RPMI7951 (cell line): ENCODE measurements around the gene KIF12. TPM values are rescaled to one million over a fixed set of nuclear protein-coding genes. Genes with fewer than 3 reads are reported as not detected.

Experiments used
- DNase-seq: peaks from one replicate; pipeline ENCODE4 v3.0.0-alpha.2; 2012; ENCODE audit warnings: low read depth
- total RNA-seq: library from RNA; depleted of rRNA; stranded (reverse); fragments of >200 nt; shearing (Covaris generic); gene quantifications from 2 replicates; pipeline ENCODE4 v1.2.3, GENCODE V29; 2014

Gene KIF12
- total RNA-seq, 1 experiment from 2014 or later = 0.36 TPM

DNA sequence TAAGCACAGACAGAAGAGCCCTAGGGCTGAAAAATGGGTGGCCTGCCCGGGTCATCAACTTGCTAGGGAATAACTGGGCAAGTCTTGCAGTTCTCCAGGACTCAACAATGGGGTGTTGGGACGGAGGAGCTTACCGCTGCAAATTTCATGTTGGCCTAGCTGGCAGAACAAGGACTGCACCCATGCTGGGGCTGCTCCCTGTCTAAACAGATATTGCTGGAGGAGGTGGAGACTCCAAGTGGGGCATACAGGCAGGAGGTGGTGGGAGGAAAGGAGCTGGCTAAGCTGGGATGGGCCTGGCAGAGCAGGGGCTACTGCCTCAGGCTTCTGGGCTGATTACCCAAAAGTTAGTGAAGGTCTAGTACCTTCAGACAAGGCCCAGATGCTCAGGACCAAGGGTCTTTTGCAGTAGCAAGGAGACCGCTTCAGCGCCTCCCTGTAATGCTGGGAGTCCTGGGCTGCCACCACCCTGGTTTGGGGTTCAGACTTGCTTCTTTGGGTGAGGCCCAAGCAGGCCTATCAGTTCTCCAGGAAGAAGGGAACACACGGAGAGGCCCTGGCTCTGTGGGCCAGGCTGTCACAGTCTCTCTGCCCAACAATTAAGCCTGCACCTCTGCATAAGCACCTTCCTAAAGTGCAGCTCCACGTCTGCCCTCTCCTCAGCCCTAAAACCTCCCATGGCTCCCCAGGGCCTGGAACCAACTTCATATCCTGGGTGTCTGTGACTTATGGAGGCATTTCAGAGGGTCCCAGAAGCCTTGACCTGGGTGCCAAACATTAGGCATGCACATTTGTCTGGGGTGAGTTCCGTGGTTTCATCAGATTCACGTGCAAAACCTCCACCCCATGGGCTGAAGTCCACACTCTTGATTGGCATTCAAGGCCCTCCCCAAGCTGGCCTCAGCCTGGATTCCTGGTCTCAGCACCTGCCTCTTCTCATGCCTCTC is 24.2 kb upstream of the KIF12 start:
- no peak for DNase-seq

DNA sequence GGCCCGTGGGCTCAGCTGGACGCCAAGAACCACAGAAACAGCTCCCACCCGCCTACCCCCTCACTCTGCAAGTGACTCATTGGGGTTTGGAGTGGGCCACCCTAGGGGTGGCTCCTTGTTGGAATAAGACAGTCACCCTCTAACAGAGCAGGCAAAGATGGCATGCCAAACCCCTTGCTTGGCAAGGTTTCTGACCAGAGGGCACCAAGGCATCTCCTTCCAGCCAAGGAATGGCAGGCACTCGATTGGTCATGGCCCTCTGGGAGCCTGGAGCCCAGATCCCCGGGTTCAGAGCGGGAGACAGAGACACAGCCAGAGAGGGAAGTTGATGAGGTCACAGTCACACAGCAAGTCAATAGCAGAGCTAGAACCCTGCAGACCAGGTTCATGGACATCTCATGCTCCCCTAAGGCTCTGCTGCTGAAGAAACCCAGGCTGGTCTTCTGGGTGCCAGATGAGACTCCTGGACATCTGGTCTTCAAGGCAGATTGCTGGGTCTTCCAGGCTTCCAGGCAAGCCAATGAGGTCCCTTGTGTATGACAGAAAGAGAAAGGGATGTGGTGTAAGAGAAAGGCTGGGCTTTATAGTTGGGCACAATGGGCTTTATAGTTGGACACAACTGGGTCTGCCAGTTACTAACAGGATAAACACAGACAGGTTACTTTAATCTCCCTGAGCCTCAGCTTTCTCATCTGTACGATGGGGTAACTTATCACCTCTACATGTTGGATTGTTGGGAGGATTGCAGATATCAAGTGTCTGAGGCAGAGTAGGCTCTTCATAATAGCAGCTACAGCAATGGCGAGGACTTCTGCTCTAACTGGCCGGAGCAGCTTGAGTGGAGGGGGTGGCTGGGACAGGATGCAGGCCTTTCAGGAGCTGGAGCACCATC is 23.3 kb upstream of the KIF12 start:
- DNase-seq = peak; percentile 10

DNA sequence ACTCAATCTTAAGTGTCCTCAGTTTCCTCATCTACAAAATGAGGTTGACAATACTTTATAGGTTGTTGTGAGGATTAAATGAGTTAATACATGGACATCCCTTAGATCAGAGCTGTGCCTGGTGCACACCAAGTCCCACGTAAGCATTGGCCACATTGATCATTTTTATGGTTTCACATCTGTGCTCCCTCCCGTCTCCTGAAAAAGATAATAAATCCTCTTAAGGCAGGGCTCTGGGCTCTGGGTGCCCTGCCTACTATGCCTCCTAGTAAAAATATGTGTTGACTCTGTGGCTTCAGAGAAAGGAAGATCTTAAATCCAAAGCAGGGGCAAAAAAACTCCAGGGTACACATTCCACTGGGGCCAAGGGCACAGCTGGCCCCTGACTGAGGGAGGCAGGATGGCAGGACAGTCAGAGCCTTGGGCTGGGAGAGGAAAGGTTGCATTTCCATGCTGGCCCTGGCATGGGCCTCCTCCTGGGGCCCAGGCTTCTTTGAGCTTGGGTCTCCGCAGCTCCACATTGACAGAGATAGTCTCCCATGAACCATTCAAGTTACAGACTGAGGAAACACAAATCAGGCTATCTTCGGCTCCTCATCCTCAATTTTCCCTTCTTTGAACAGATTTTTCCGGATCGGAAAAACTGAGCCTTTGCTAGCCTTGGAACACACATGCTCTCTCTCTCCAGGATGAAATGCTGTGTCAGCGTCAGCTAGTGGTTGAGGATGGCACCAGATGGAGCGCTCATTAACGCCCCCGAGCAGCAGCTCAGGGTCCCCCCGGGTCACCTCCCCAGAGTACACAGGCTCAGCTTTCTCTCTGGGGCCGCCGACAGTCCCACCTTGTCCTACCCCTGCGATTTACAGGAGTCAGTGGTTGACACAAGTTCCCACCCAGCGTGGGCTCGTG is 22.4 kb upstream of the KIF12 start:
- no peak for DNase-seq

DNA sequence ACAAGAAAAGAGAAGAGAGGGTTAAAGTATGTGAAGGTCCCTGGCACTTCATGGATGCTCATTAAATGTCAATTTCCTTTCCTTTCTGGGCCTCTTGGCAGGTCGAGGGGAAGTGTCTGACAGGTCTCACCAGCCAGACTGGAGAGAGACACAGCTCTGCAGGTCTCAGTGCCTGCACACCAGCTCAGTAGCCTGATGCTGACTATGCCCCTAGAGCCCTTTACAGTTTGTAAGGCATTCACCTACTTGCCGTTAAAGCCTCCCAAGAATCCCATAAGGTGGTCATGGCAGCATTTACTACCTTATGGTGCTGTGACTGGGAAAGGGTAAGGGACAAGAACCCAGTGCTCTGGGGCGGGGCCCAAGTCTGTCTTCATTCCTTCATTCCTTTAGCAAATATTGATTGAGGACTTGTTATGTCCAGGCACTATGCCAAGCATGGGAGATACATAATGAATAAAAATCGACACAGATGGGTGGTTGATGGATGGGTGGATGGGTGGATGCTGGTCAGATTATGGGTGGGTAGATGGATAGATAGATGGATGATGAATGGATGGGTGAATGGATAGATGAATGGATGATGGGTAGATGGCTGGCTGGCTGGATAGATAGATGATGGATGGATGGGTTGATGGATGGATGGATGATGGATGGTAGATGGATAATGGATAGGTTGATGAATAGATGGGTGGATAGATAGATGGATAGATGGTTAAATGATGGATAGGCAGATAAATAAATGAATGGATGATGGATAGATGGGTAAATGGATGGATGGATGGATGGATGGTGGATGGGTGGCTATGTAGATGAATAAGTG is 21.3 kb upstream of the KIF12 start:
- no peak for DNase-seq

DNA sequence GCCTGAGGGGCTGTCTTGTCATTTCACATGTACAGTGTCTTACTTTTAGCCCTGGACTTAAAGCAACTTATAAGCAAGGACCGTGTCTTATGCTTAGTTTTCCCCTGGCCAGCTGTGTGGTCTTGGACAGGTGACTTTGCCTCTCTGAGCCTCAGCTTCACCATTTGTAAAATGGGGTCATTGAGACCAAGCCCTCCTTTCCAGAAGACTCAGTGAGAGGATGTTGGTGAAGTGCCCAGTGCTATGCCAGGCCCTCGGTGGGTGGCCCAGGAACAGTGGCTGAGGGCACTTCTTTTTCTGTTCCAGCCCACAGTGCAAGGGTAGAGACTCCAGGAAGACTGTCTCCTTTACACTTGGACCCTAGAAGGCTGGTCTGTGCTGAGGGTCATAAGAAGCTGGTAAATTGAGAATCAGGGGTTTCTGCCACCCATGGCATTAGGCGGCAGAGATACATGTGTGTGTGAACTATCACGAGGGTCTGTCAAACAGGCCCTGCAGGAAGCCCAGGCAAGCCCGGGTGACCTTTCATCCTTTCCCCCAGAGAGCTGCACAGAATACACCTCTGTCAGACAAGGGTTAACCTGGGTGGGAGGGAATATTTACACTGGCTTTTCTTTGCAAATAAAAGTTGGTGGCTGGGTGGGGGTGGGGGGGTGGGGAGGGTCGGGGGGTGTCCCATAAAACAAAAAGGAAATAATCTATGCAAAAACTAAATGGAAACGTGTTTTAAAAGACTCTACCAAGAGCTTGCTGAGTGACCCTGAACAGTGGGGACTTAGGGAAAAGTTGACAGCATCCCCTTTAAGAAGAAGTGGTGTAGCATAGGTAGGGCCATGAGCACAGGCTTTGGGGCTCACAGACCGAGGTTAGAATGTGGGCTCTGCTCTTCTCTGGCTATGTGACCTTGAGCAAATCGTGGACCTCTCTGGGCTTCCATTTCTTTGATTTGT is 20.4 kb upstream of the KIF12 start:
- no peak for DNase-seq

DNA sequence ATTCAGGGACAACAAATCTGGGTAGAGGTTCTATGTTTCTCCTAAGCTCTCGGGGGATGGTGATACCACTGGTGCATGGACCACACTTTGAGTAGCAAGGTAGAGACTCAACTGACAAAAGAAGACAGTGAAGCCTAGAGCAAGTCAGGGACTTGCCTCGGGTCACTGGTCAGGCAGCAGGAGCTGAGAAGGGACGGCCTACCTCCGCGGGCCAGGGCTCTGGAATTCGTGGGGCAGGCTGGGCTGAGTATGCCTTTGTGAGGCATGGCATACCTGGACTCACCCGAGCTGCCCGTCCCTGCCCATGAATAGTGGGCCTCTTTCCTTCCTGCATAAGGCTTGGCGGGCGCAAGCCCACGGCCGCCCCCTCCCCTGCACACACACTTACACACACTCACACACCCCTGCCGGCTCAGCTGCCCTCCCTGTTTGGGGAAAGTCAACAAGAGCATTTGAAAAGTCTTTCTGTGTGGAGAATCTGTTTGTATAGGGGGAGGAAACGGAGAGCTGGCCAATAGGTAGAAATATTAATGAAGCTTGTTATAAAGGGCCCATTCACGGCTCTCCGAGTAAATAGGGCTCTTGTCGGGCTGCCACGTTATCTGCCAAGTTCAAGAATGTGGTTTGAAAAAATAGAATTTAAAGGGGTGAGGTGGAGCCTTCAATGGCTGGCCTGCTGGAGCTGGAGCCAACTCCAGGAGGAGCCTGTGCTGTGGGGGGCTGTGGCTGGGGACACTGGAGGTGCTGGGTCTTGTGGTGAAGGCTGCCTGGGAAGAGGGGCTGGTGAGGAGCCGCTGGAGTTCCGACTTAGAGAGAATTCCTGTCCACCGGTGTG is 19.1 kb upstream of the KIF12 start:
- DNase-seq = peak; percentile 14

DNA sequence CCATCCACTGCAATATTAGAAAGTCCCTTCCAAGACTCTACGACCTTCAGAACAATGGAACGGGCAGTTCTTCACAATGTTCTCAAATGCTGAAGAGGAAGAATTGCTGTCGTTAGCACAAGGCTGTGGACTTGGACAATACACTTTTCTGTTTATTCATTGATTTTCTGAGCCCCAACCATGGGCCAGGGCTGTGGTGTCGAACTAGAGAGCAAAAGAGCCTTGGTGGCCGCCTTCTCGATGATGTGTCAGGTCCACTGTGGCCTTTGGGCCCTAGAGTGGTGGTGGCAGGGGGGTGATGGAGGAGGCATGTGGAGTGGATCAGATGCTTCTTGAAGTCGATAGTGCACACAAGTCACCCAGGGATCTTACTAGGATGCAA is 18.5 kb upstream of the KIF12 start:
- DNase-seq = no peak

DNA sequence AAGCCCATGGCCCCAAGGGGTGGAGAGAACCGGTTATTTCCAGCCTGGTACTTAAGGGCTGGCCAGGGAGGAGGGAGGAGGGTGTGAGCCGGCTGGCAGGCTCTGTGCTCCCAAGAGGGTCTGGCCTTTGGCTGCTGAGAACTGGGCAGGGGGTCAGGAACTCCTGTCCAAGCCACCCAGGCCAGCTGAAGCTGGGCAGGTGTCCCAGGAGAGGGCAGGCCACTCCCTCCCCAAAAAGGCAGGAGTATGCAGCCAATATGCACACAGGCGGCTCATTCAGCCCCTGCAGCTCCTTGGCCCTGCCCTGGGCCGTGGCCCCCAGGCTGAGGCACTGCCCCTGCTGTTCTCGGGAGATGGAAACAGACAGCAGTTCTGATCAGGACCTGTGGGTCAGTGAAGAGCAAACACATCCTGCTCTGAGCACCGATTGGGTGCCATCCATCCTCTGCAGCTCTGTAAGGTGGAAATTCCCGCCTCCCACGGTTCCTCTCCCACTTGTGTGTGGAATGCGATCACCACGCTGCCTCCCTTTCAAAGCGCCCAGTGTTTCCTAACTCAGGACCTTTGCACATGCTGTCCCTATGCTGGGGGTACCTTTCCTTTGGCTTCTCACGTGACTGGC is 17.1 kb upstream of the KIF12 start:
- DNase-seq = no peak

DNA sequence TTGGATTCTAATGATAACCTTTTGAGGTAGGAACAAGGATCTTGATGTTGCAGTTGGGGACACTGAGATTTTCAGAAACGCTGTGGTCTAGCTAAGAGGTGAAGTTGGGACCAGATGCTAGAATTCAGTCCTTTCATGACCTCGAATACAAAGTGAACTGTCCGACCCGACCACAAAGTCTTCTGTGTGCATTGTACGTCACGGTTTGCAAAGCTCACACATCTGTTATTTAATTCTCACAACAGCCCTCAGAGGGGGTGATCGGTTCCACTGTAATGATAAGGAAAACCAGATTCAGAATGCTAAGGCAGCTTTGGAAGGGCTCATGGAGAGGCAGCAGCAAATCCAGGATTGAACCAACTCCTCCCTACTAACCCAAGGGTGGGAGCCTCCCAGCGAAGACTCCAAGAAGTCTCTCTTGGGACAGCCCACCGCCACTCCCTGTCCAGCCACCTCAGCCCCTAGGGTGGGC is 16.6 kb upstream of the KIF12 start:
- no peak for DNase-seq

DNA sequence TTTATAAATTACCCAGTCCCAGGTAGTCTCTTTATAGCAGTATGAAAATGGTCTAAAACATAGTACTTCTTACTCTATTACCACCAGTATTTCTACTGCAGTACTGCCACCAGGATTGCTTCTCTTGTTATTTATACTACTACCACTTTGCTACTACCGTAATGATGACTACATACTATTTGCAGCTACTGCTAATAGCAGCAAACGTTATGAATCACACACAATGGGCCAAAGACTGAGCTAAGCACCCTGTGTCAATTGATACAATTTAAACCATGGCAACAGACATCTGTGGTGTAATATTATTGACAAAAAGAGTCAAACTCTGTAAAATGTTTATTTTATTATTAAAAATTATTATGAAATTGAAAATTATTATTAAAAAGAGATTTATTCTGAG is 15.3 kb upstream of the KIF12 start:
- DNase-seq = no peak

DNA sequence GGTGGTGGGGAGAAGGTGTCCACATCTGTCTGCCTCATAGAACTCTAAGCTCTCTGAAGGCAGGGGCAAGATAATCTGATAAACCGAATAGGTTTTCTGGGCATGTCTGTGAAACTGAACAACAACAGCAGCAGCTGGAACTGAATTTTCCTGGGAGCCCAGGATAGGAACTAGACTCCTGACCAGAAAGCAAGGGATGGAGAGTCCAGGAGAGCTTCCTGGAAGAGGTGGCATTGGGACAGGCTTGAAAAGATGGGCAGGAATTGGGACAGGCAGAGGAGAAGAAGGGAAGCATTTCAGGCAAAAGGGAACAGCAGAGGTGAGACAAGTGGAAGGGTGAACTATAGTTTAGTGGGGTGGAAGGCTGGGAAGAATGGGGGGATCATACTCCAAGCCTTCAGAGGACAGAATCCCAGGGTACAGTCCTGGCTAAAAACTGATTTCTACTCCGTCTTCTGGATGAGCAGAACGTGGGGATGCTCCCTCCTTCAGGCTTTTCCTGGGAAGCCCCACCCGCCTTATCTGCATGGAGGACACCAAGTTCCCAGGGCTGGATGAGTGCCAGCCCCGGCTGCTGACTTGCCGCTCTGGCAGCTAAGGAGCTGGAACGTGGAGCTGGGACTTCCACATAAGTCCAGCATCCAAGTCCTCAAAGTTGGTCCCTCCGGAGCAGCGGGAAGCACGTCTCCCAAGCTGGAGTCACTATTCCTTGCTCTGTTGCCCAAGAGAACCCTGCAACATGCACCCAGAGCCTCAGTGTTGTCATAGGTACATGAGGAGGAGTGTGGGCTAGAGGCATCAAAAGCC is 13.9 kb upstream of the KIF12 start:
- DNase-seq = peak; percentile 71

DNA sequence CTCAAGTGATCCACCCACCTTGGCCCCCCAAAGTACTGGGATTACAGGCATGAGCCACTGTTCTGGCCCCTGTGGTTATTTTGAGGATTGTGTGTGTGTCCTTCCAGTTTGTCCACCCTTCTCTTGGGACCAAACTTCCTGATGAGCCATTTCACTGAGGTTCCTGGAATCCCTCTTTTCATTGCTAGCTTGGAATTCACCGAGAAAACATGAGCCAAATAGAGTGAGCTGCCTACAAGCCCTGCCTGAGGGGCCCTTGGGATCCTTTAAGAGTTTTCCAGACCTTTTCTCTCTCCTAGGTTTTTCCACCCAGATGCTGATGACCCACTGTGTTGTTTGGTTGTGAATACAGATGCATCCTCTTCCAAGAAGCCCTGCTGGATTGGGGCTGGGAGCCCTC is 13.2 kb upstream of the KIF12 start:
- DNase-seq = no peak

DNA sequence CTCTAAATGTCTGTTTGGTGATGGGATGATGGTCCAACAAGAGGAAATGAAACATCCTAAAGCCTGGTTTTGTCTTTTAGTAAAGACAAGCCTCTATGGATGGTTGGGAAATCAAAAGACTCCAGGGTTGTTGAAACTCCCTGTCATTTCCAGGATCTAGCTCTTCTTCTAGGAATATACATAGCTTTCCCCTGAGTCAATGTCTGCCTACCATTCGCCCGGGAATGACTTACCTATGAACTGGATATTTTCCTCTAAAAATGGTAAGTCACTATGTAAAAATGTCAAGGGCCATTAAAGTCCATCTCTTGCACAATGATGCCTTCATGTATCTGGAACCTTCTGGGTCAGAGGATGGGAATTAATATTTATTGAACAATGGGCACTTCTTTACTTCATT is 11.1 kb upstream of the KIF12 start:
- DNase-seq = peak; percentile 55

DNA sequence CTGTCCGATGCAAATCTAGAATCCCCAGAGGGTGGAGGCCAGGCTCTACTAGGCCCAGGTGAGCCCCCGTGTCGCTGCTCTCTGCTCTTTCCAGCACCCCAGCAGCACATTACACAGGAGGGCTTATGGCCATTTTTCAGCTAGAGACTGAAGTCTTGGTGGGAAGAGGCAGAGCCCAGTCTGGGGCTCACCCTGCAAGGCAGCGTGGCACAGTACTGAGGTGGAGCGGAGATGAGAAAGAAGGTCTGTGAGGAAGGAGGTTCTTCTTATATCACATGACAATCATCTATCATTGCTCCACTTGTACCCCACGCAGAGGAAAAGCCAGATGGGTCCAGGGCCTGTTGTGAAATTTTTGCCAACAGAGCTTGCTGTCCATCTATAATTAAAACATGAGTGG is 10.0 kb upstream of the KIF12 start:
- DNase-seq = no peak

DNA sequence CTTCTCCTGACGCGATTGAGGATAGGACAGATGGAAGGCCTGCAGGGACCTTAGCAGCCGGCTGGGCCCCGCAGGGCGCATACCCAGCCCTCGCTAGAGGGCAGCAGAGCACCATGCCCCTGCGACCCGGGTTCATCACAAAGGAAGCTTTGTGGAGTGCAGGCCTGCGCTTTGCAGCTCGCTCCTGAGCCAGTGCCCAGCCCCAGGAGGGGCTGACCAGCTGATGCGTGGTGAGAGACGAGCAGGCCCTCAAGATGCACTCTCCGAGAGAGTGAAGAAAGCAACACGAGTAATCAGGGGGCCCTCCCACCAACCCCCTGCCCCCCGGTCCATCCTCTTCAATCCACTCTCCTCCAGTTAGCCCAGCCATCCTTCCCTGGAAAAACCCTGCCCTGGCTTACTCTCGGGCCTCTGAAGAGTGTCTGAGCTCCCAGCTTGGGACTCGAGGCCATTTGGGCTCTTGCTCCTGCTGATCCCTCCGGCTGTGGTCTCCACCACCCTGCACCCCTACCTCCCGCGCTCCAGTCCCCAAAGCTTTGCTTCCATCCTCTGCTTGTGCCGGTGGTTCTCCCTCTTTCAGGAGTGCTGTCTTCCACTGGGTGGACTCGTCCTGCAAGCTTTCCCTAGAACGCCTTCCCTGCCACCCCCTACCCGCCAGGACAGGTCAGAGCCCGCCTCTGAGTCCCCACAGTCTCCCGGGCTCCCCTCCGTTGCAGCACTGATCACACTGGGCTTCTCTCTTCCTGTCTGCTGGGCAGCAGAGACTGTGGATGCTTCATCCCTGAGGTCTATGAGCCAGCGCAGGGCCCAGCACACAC is 9.1 kb upstream of the KIF12 start:
- peak; percentile 65 for DNase-seq

DNA sequence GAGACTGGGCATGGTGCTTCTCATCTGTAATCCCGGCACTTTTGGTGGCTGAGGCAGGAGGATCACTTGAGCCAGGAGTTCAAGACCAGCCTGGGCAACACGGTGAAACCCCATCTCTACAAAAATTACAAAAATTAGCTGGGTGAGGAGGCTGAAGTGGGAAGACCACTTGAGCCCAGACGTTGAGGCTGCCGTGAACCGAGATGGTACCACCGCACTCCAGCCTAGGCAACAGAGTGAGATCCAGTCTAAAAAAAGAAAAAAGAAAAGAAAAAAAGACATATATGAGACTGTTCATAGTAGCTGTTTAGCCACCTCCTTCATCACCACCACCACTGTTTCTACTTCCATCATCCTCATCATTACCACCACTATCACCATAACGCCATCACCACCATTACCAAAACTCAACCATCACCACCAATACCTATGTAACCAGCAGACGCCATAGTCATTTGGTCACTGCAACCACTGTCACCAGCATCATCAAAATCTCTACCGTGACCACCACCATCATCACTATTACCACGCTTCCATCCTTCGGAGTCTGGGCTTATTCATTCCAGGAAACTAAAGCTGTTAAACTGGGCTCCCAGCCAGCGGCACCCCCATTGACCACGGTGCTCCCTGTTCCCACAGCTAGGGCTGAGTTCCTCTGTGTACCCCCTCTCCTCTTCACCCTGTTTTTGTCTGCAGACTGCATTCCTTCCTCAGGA is 8.4 kb upstream of the KIF12 start:
- DNase-seq = no peak
